Panc1 (cell line): ENCODE measurements around the gene DAPK1. TPM values are rescaled to one million over a fixed set of nuclear protein-coding genes. Genes with fewer than 3 reads are reported as not detected.

Source experiments
- ATAC-seq: fragments of 200-7000 bp; cut with Tn5 transposase; 2 replicates; pipeline ENCODE4 v1.9.1; 2020; ENCODE audit warnings: mild to moderate bottlenecking, moderate library complexity
- BruUV-seq: library from RNA; stranded (reverse); fragments of 400-500 nt; replicated peaks from 2 replicates; lab custom pipeline; 2021; lab: Mats Ljungman, UMichigan
- CTCF ChIA-PET: fragments of 300-600 bp; sonication (Branson Sonifier 250); formaldehyde crosslinking; loops from one replicate; lab custom pipeline; 2022; ENCODE audit warnings: antibody characterized with exemption; lab: Charles Lee
- POLR2A ChIA-PET: fragments of 300-600 bp; sonication (Branson Sonifier 250); formaldehyde crosslinking; loops from one replicate; lab custom pipeline; 2022; ENCODE audit warnings: antibody characterized with exemption; lab: Charles Lee
- DNase-seq: peaks from one replicate; pipeline ENCODE4 v3.0.0-alpha.2; 2010; ENCODE audit warnings: low read depth, low spot score
- H3K27ac ChIP-seq: 2 replicates; pipeline ENCODE4 v1.5.1; 2011; ENCODE audit warnings: mild to moderate bottlenecking, low read length, inconsistent platforms
- H3K27me3 ChIP-seq: fragments of 200-500 bp; sonication (Bioruptor generic); 2 replicates; pipeline ENCODE4 v1.6.0; 2014; ENCODE audit warnings: low read length, inconsistent platforms; ENCODE audit not compliant: control insufficient read depth, insufficient read depth
- H3K36me3 ChIP-seq: fragments of 200-500 bp; sonication (Bioruptor generic); 2 replicates; pipeline ENCODE4 v1.5.1; 2014; ENCODE audit warnings: inconsistent platforms, mild to moderate bottlenecking, low read length, moderate library complexity; ENCODE audit not compliant: control insufficient read depth, insufficient read depth
- H3K4me1 ChIP-seq: 2 replicates; pipeline ENCODE4 v1.5.1; 2011; ENCODE audit warnings: inconsistent platforms, mild to moderate bottlenecking, low read length, moderate library complexity; ENCODE audit not compliant: control insufficient read depth, insufficient read depth
- H3K4me3 ChIP-seq, 2 experiments: 2 replicates each; pipeline ENCODE4 v1.5.1; 2011 to 2012; ENCODE audit warnings: low read depth in 2 of 2, low read length in 2 of 2, mild to moderate bottlenecking in 2 of 2, inconsistent platforms in 1 of 2, moderate library complexity in 1 of 2
- H3K9me3 ChIP-seq: fragments of 200-500 bp; sonication (Bioruptor generic); 2 replicates; pipeline ENCODE4 v1.5.1; 2014; ENCODE audit warnings: low read depth, mild to moderate bottlenecking, inconsistent platforms, low read length, moderate library complexity; ENCODE audit not compliant: control insufficient read depth, insufficient read depth
- CTCF ChIP-seq: fragments of 450-650 bp; IDR thresholded peaks from 2 replicates; pipeline ENCODE4 v1.5.1; 2017; ENCODE audit warnings: mild to moderate bottlenecking
- POLR2AphosphoS5 ChIP-seq: IDR thresholded peaks from 2 replicates; pipeline ENCODE4 v1.6.1; 2012; ENCODE audit warnings: mild to moderate bottlenecking, low read depth, low read length, moderate library complexity
- SIN3A ChIP-seq: IDR thresholded peaks from 2 replicates; pipeline ENCODE4 v1.6.1; 2012; ENCODE audit warnings: low read depth, mild to moderate bottlenecking, low read length, moderate library complexity, borderline replicate concordance; ENCODE audit not compliant: insufficient read depth
- TCF7L2 ChIP-seq: IDR thresholded peaks from 2 replicates; pipeline ENCODE4 v1.6.1; 2011; ENCODE audit warnings: mild to moderate bottlenecking, low read depth, low read length, inconsistent platforms
- in situ Hi-C: cut with HindIII; loops from 2 replicates; pipeline ENCODE4 v1.10.0; 2016; ENCODE audit warnings: low sequenced_read_pairs, low pct_unique_long_range_greater_than_20kb
- intact Hi-C: fragments of 100-400 bp; cut with micrococcal nuclease; formaldehyde crosslinking; loops from one replicate; pipeline ENCODE4 v1.10.0; 2022; ENCODE audit not compliant: unreplicated experiment
- total RNA-seq: library from RNA; stranded (reverse); gene quantifications from one replicate; pipeline ENCODE4 v1.2.1, GENCODE V29; 2021; ENCODE audit not compliant: unreplicated experiment
- TF ChIP-seq, protein P1 (sequence below), 2 experiments: IDR thresholded peaks; 2 replicates each; pipeline ENCODE4 v1.6.1; 2011 to 2012; ENCODE audit warnings: low read depth in 2 of 2, control low read depth in 1 of 2, low read length in 1 of 2, mild to moderate bottlenecking in 1 of 2, moderate library complexity in 1 of 2; ENCODE audit not compliant: insufficient read depth in 1 of 2

The DAPK1 gene
- total RNA-seq, 1 experiment from 2014 or later: 0.87 TPM

- Histone ChIP-seq H3K36me3 (no peaks in the 10 kb centered on the region), H3K4me3 (no peak overlapping the region), H3K27ac (no peak overlapping the region), H3K9me3 (no peaks in the 10 kb centered on the region), H3K27me3 (no peaks in the 10 kb centered on the region), H3K4me1 (no peaks in the 10 kb centered on the region)
- BruUV-seq: no TSS peak
- in situ Hi-C loops (no loop called here), intact Hi-C loops (no loop called here)
- TF ChIP-seq SIN3A: no peak
- TF ChIP-seq, protein P1, sequence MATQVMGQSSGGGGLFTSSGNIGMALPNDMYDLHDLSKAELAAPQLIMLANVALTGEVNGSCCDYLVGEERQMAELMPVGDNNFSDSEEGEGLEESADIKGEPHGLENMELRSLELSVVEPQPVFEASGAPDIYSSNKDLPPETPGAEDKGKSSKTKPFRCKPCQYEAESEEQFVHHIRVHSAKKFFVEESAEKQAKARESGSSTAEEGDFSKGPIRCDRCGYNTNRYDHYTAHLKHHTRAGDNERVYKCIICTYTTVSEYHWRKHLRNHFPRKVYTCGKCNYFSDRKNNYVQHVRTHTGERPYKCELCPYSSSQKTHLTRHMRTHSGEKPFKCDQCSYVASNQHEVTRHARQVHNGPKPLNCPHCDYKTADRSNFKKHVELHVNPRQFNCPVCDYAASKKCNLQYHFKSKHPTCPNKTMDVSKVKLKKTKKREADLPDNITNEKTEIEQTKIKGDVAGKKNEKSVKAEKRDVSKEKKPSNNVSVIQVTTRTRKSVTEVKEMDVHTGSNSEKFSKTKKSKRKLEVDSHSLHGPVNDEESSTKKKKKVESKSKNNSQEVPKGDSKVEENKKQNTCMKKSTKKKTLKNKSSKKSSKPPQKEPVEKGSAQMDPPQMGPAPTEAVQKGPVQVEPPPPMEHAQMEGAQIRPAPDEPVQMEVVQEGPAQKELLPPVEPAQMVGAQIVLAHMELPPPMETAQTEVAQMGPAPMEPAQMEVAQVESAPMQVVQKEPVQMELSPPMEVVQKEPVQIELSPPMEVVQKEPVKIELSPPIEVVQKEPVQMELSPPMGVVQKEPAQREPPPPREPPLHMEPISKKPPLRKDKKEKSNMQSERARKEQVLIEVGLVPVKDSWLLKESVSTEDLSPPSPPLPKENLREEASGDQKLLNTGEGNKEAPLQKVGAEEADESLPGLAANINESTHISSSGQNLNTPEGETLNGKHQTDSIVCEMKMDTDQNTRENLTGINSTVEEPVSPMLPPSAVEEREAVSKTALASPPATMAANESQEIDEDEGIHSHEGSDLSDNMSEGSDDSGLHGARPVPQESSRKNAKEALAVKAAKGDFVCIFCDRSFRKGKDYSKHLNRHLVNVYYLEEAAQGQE (IDR thresholded peaks at IDR 0.05; ENCODE audit: insufficient read depth in 1 of 2, low read depth in 2 of 2, low read length in 1 of 2): no peak
- TF ChIP-seq TCF7L2: no peak
- TF ChIP-seq POLR2AphosphoS5: no peak
- TF ChIP-seq CTCF: no peak
- ATAC-seq (no peak), DNase-seq (no peak)
- CTCF ChIA-PET: no interaction called here
- POLR2A ChIA-PET: no interaction called here
These were observed 188.3 kb downstream of the DAPK1 start for GRCh38 chr9:87685871-87686519.

DNA sequence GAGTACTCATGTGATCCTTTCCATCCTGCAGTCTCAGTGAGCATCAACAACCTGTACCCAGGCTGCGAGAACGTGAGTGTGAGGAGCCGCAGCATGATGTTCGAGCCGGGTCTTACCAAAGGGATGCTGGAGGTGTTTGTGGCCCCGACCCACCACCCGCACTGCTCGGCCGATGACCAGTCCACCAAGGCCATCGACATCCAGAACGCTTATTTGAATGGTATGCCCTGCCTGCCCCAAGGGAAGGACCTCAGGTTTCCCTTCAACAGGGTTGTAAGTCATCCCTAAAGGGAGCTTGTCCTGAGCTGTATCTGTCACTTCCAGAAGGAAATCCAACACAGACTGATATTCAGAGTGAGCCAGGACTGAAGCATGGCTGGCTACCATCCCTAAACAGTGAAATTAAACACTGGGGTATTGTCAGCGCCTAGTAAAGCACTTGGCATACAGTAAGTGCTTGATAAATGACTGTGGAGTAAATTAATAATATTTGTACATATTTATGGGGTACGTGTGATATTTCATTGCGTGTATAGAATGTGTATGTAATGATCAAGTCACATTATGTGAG is 188.9 kb downstream of the DAPK1 start:
- ChIA-PET POLR2A (no interaction called here), CTCF (no interaction called here)
- in situ Hi-C loops (no loop called here), intact Hi-C loops (no loop called here)
- no peak for ATAC-seq
- Histone ChIP-seq H3K27me3 (no peaks in the 10 kb centered on the region; the same call in 1 of the 2 replicates), H3K27ac (no peak overlapping the region), H3K4me3 (no peak overlapping the region), H3K9me3 (no peaks in the 10 kb centered on the region), H3K4me1 (no peaks in the 10 kb centered on the region), H3K36me3 (no peaks in the 10 kb centered on the region)
- TF ChIP-seq, protein P1 (IDR thresholded peaks at IDR 0.05; ENCODE audit: insufficient read depth in 1 of 2, low read depth in 2 of 2, low read length in 1 of 2): no peak
- TF ChIP-seq POLR2AphosphoS5 (no peak), TCF7L2 (no peak), SIN3A (no peak), CTCF (no peak)
- no peak for DNase-seq
- no TSS peak for BruUV-seq
